Ovary (tissue), 3 donors: ENCODE results near the gene ADCY10.

ENCODE experiments used
- CTCF ChIP-seq, 3 donors: fragments of 450-650 bp in 2 of 3; fragments of 200-600 bp in 1 of 3; IDR thresholded peaks; one replicate each; pipeline versions ENCODE4 v1.5.1 to v1.8.0; 2016 to 2022; ENCODE audit warnings: antibody characterized with exemption in 3 of 3, mild to moderate bottlenecking in 1 of 3
- EP300 ChIP-seq: sonication (generic); formaldehyde crosslinking; IDR thresholded peaks from one replicate; pipeline ENCODE4 v1.6.1; 2017; ENCODE audit warnings: antibody characterized with exemption
- POLR2A ChIP-seq: fragments of 450-650 bp; IDR thresholded peaks from one replicate; pipeline ENCODE4 v1.6.1; 2017; ENCODE audit warnings: antibody characterized with exemption, mild to moderate bottlenecking, moderate library complexity
- donor health status: DM: no; HTN: no; CAD: no.

GRCh38 chr1:167821356-167821685 is 92.6 kb downstream of the ADCY10 start:
- TF ChIP-seq CTCF (IDR thresholded peaks at IDR 0.05), result no peak
- no peak for TF ChIP-seq POLR2A
- no peak for TF ChIP-seq EP300
